GM23248 (cell line): ENCODE measurements around the gene EIF3B. TPM values are rescaled to one million over a fixed set of nuclear protein-coding genes. Genes with fewer than 3 reads are reported as not detected.

Experiments
- DNase-seq: peaks from one replicate; pipeline ENCODE4 v3.0.0-alpha.2; 2015
- H2AFZ ChIP-seq: fragments of 200-600 bp; sonication (generic); 2 replicates; pipeline ENCODE4 v1.6.1; 2016; ENCODE audit warnings: antibody characterized with exemption
- H3F3A ChIP-seq: fragments of 200-600 bp; sonication (generic); 2 replicates; pipeline ENCODE4 v1.6.1; 2016; ENCODE audit warnings: mild to moderate bottlenecking, antibody characterized with exemption, mixed run types; ENCODE audit not compliant: insufficient read depth
- H3K27ac ChIP-seq: fragments of 200-600 bp; sonication (generic); 2 replicates; pipeline ENCODE4 v1.5.1; 2016; ENCODE audit warnings: mild to moderate bottlenecking
- H3K27me3 ChIP-seq: fragments of 200-600 bp; sonication (generic); replicated peaks from 2 replicates; pipeline ENCODE4 v1.6.1; 2016; ENCODE audit warnings: mild to moderate bottlenecking; ENCODE audit not compliant: insufficient read depth
- H3K36me3 ChIP-seq: fragments of 200-600 bp; sonication (generic); 2 replicates; pipeline ENCODE4 v1.6.1; 2016; ENCODE audit warnings: low read depth, mild to moderate bottlenecking
- H3K4me1 ChIP-seq: fragments of 200-600 bp; sonication (generic); 2 replicates; pipeline ENCODE4 v1.6.1; 2016; ENCODE audit warnings: mild to moderate bottlenecking; ENCODE audit not compliant: insufficient read depth
- H3K4me2 ChIP-seq: fragments of 200-600 bp; sonication (generic); one replicate; pipeline ENCODE4 v1.6.1; 2016; ENCODE audit warnings: mild to moderate bottlenecking; ENCODE audit not compliant: unreplicated experiment
- H3K4me3 ChIP-seq: fragments of 200-600 bp; sonication (generic); 2 replicates; pipeline ENCODE4 v1.5.1; 2016; ENCODE audit warnings: mild to moderate bottlenecking
- H3K79me2 ChIP-seq: fragments of 200-600 bp; sonication (generic); 2 replicates; pipeline ENCODE4 v1.6.1; 2016; ENCODE audit warnings: mild to moderate bottlenecking; ENCODE audit not compliant: insufficient read depth
- H3K9ac ChIP-seq: fragments of 200-600 bp; sonication (generic); 2 replicates; pipeline ENCODE4 v1.6.1; 2016; ENCODE audit warnings: mild to moderate bottlenecking
- H3K9me2 ChIP-seq: fragments of 200-600 bp; sonication (generic); 2 replicates; pipeline ENCODE4 v1.6.1; 2016; ENCODE audit warnings: mixed run types, mild to moderate bottlenecking, moderate library complexity; ENCODE audit not compliant: insufficient read depth
- H3K9me3 ChIP-seq: fragments of 200-600 bp; sonication (generic); one replicate; pipeline ENCODE4 v1.6.1; 2017; ENCODE audit warnings: low read depth
- H4K20me1 ChIP-seq: fragments of 200-600 bp; sonication (generic); 2 replicates; pipeline ENCODE4 v1.6.0; 2016; ENCODE audit not compliant: insufficient read depth
- EZH2 ChIP-seq: fragments of 200-600 bp; sonication (generic); IDR thresholded peaks from 2 replicates; pipeline ENCODE4 v1.6.1; 2018; ENCODE audit warnings: antibody characterized with exemption, mild to moderate bottlenecking; ENCODE audit not compliant: insufficient read depth, poor library complexity, severe bottlenecking
- EZH2phosphoT487 ChIP-seq: fragments of 200-600 bp; sonication (generic); IDR thresholded peaks from 2 replicates; pipeline ENCODE4 v1.6.1; 2018; ENCODE audit warnings: antibody characterized with exemption, moderate library complexity, mild to moderate bottlenecking, low read depth; ENCODE audit not compliant: insufficient read depth
- WGBS, 2 experiments: methylation state at CpG; one replicate each; pipeline ENCODE4 v1.1.6; 2015 to 2017; ENCODE audit warnings: low lambda C conversion rate in 2 of 2, low coverage in 1 of 2; ENCODE audit errors: missing lambda C conversion rate in 2 of 2; 5-methylcytosine and 5-hydroxymethylcytosine counted together
- in situ Hi-C: fragments of 300-500 bp; cut with MboI; formaldehyde crosslinking; loops from 2 replicates; pipeline ENCODE4 v1.15.0; 2020
- polyA plus RNA-seq: library from polyadenylated mRNA; unstranded; fragments of >200 nt; fragmentation: Nextera tagmentation; extraction: Ambion mirVana; gene quantifications from 2 replicates; pipeline ENCODE4 v1.2.1, GENCODE V29; 2016
- total RNA-seq: library from RNA; depleted of rRNA; stranded (reverse); fragments of >200 nt; shearing (Covaris generic); gene quantifications from 2 replicates; pipeline ENCODE4 v1.2.3, GENCODE V29; 2014

The EIF3B gene
- total and polyA plus RNA-seq, 2 experiments from 2014 or later, result 79.5 to 180 TPM

DNA sequence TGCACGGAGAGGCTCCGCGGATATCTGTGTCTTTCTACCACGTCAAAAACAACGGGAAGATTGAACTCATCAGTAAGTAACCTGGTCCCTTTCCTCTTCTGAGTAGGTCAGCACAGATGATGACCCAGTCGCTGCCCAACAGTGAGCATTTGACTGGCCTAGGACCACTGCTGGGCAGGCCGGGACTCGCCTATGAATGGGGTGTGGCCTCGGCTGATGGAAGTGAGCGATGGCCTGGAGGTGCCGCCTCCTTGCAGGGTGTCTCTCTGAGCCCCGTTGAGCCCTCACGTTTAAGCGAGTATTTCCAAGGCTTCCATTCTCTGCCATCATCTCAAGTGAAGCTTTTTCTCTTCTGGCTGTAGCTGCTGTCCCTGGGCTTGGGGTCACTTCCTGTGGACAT, 18.1 kb downstream of the EIF3B start:
- H3K4me3 ChIP-seq, result no peak overlapping the region
- no peak overlapping the region for H2AFZ ChIP-seq
- H3F3A ChIP-seq, result no peaks in the 10 kb centered on the region
- no peak for DNase-seq
- H4K20me1 ChIP-seq, result no peaks in the 10 kb centered on the region
- no peak overlapping the region for H3K27ac ChIP-seq
- no peaks in the 10 kb centered on the region for H3K9me3 ChIP-seq
- H3K79me2 ChIP-seq, result peaks cover 98% of the 10 kb centered on the region
- no peaks in the 10 kb centered on the region for H3K4me1 ChIP-seq
- no peak overlapping the region for H3K4me2 ChIP-seq
- no peak overlapping the region for H3K9ac ChIP-seq
- H3K36me3 ChIP-seq, result peaks cover 66% of the 10 kb centered on the region
- TF ChIP-seq EZH2 (no peak), EZH2phosphoT487 (no peak)
- H3K9me2 ChIP-seq, result no peaks in the 10 kb centered on the region
- in situ Hi-C loops, result no loop called here
- no peaks in the 10 kb centered on the region for H3K27me3 ChIP-seq
- WGBS, 2 experiments, result 80 to 85% methylated on average over 14 of the region's 14 CpGs

DNA sequence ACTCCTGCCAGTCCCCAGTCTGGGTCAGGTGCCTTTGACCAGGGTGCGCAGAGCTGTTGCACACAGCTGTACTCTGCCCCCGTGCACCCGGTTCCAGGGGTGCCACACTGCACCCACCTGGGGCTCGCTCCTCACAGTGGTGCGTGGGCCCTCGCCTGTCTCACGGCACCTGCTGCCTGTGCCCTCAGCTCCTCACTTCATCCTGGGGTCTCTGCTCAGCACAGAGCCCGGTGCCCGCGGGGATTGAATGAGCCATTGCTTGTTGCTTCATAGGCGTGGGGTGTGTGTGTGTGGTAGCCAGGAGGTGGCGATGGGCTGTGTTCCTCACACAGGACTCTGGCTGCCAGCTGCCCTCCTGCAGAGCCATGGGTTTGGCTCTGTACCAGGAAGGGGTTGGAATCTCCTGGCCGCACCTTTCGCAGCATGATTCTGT, 18.5 kb downstream of the EIF3B start:
- Histone ChIP-seq H2AFZ (no peak overlapping the region), H3K9ac (no peak overlapping the region), H3K36me3 (peaks cover 62% of the 10 kb centered on the region), H3K79me2 (peaks cover 94% of the 10 kb centered on the region), H3K9me2 (no peaks in the 10 kb centered on the region), H3K9me3 (no peaks in the 10 kb centered on the region), H3K27ac (no peak overlapping the region), H3F3A (no peaks in the 10 kb centered on the region), H3K4me2 (no peak overlapping the region), H3K4me1 (no peaks in the 10 kb centered on the region), H3K27me3 (no peaks in the 10 kb centered on the region), H3K4me3 (no peak overlapping the region), H4K20me1 (no peaks in the 10 kb centered on the region)
- 85 to 88% methylated on average over 14 of the region's 14 CpGs for WGBS, 2 experiments
- TF ChIP-seq EZH2 (no peak), EZH2phosphoT487 (no peak)
- peak; percentile 17 for DNase-seq
- in situ Hi-C loops, result no loop called here

DNA sequence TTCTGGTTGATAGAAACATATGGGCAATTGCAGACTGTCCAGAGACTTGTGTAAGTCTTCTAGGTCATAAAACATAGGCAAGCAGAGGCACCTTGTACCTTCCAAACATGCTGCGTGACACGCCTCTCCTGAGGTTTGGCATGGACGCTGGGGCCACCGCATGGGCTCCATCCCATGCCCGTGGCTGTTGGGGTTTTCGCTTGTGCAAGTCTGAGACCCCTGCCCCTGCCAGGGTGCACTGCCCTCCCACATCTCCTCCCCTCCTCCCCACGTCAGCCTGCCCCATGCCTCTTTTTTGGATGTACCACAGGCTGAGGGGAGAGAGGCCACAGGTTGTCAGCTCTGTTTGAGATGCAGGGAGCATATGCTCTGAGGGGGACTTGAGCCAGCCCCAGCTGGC, 19.0 kb downstream of the EIF3B start:
- no peak for DNase-seq
- Histone ChIP-seq H3K4me2 (no peak overlapping the region), H3K4me1 (no peaks in the 10 kb centered on the region), H2AFZ (no peak overlapping the region), H3K36me3 (peaks cover 57% of the 10 kb centered on the region), H3K9me2 (no peaks in the 10 kb centered on the region), H3K27ac (no peak overlapping the region), H3K4me3 (no peak overlapping the region), H3F3A (no peaks in the 10 kb centered on the region), H3K27me3 (no peaks in the 10 kb centered on the region), H3K9ac (no peak overlapping the region), H3K79me2 (peaks cover 93% of the 10 kb centered on the region), H4K20me1 (no peaks in the 10 kb centered on the region), H3K9me3 (no peaks in the 10 kb centered on the region)
- TF ChIP-seq EZH2phosphoT487, result no peak
- in situ Hi-C loops, result no loop called here
- 93 to 96% methylated on average over 4 to 7 of the region's 7 CpGs for WGBS, 2 experiments

DNA sequence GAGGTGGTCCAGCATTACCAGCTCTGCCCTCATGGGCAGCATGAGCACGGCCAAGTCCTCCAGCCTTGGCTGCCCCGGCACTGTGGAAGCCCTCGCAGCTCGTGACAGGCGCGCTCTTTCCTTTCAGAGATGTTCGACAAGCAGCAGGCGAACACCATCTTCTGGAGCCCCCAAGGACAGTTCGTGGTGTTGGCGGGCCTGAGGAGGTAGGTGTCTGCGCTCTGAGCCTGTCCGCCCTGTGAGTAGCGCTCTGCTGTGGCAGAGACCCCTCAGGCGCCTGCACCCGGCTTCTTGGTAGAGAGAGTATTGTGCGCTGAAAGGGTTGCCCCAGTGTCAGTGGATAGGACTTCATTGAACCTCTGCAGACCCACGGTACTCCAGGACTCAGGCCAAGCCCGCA, 19.8 kb downstream of the EIF3B start:
- Histone ChIP-seq H4K20me1 (no peaks in the 10 kb centered on the region), H3K79me2 (peaks cover 92% of the 10 kb centered on the region), H3F3A (no peaks in the 10 kb centered on the region), H3K4me1 (no peaks in the 10 kb centered on the region), H3K4me3 (no peak overlapping the region), H3K36me3 (peaks cover 50% of the 10 kb centered on the region; the same call in 1 of the 2 replicates), H2AFZ (no peak overlapping the region), H3K27me3 (no peaks in the 10 kb centered on the region), H3K9me3 (no peaks in the 10 kb centered on the region), H3K9ac (no peak overlapping the region), H3K9me2 (no peaks in the 10 kb centered on the region), H3K27ac (no peak overlapping the region), H3K4me2 (no peak overlapping the region)
- in situ Hi-C loops, result no loop called here
- TF ChIP-seq EZH2 (no peak), EZH2phosphoT487 (no peak)
- DNase-seq, result no peak
- WGBS, 2 experiments, result 92 to 93% methylated on average over 18 of the region's 18 CpGs
